Uterus (tissue), 2 donors: ENCODE results near the gene GPSM1.

Experiments used
- CTCF ChIP-seq, 4 experiments: fragments of 200-600 bp in 2 of 4; fragments of 450-650 bp in 2 of 4; sonication (generic) in 2 of 4; IDR thresholded peaks; one replicate each; pipeline ENCODE4 v1.5.1; 2016 to 2019; ENCODE audit warnings: antibody characterized with exemption in 4 of 4, mild to moderate bottlenecking in 2 of 4, moderate library complexity in 1 of 4
- POLR2A ChIP-seq, 2 donors: fragments of 450-650 bp; IDR thresholded peaks; one replicate each; pipeline ENCODE4 v1.6.1; 2016; ENCODE audit warnings: antibody characterized with exemption in 2 of 2, mild to moderate bottlenecking in 1 of 2, moderate library complexity in 1 of 2

DNA sequence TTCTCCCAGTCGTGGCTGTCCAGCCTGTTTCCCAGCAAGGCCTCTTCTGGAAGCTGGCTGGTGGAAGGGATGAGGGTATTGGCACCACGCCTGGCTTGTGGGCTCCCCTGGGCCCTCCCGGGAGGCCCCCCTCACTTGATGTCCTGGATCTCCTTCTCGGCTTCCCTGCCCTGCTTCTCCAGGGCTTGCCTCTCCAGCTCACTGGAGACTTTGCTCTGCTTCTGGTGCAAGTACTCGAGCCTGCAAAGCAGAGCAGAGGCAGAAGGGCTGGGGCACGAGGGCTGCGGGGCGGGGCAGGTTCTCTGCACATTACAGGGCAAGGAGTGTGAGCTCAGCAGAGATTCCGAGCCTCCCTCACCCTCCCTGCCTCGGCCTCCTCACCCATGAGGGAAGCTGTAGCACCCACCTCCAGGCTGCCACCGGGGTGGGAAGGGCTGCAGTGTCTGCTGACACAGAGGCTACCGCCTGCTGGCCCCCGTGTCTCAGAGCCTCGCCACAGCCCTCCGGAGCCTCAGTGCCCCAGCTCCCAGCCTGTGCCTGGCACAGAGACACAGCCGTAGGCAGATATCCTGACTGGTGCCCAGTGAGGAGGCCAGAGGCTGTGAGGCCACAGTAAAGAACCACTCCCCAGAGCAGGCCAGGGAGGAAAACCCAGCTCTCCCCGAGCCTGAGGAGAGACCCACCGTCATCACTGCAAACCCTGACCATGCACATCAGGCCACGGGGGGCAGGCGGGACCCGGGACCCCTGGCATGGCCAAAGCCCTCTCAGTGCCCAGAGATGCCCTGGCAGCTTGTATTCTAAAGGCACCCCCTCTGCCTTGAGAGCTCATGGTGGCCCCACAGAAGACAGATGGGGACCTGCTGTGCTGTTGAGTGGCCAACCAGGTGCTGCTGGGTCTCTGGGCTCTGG is 65.5 kb downstream of the GPSM1 start:
- TF ChIP-seq POLR2A (IDR thresholded peaks at IDR 0.05) (no peak), CTCF (IDR thresholded peaks at IDR 0.05) (no peak)
